Suprapubic skin (tissue), 4 donors: ENCODE results near the gene FLACC1.

Experiments used
- CTCF ChIP-seq, 2 donors: fragments of 200-600 bp in 1 of 2; fragments of 450-650 bp in 1 of 2; sonication (generic) in 1 of 2; IDR thresholded peaks; one replicate each; pipeline ENCODE4 v1.5.1; 2016 to 2019; ENCODE audit warnings: antibody characterized with exemption in 2 of 2, mild to moderate bottlenecking in 1 of 2, moderate library complexity in 1 of 2
- EP300 ChIP-seq: sonication (generic); formaldehyde crosslinking; IDR thresholded peaks from one replicate; pipeline ENCODE4 v1.6.1; 2017; ENCODE audit warnings: antibody characterized with exemption
- POLR2A ChIP-seq, 2 donors: fragments of 450-650 bp; IDR thresholded peaks; one replicate each; pipeline ENCODE4 v1.6.1; 2017; ENCODE audit warnings: antibody characterized with exemption in 2 of 2, mild to moderate bottlenecking in 2 of 2, moderate library complexity in 2 of 2
- POLR2AphosphoS5 ChIP-seq, 3 donors: sonication (generic); formaldehyde crosslinking; IDR thresholded peaks; one replicate each; pipeline ENCODE4 v1.6.1; 2017; ENCODE audit warnings: antibody characterized with exemption in 3 of 3

GRCh38 chr2:201257381-201257955, 99.7 kb downstream of the FLACC1 start:
- no peak for TF ChIP-seq CTCF (IDR thresholded peaks at IDR 0.05)
- no peak for TF ChIP-seq POLR2AphosphoS5 (IDR thresholded peaks at IDR 0.05)
- no peak for TF ChIP-seq POLR2A (IDR thresholded peaks at IDR 0.05)
- TF ChIP-seq EP300: no peak
